Keratinocyte (primary cell): ENCODE data around the gene C2CD5. TPM values are rescaled to one million over a fixed set of nuclear protein-coding genes. Genes with fewer than 3 reads are reported as not detected.

Experiments
- DNase-seq: peaks from one replicate; pipeline ENCODE4 v3.0.0-alpha.2; 2011; ENCODE audit warnings: low read depth, missing footprints, low spot score
- FAIRE-seq: peaks from 2 replicates; lab custom pipeline; 2011; peaks lifted over from hg19 to GRCh38; lab: Jason Lieb, UNC
- H2AFZ ChIP-seq: 2 replicates; pipeline ENCODE4 v1.6.0; 2012; ENCODE audit warnings: low read length, control low read depth, inconsistent platforms; ENCODE audit not compliant: control insufficient read depth
- H3K27ac ChIP-seq: 2 replicates; pipeline ENCODE4 v1.5.1; 2011; ENCODE audit warnings: low read length; ENCODE audit not compliant: control insufficient read depth, insufficient read depth
- H3K27me3 ChIP-seq: 3 replicates; pipeline ENCODE4 v1.6.0; 2011; ENCODE audit warnings: low read length; ENCODE audit not compliant: control insufficient read depth, insufficient read depth; ENCODE audit errors: extremely low read depth
- H3K36me3 ChIP-seq, 2 experiments: 2 replicates in 1 of 2; 3 replicates in 1 of 2; pipeline ENCODE4 v1.5.1; 2011; ENCODE audit warnings: low read length in 2 of 2, mild to moderate bottlenecking in 1 of 2; ENCODE audit not compliant: control insufficient read depth in 2 of 2, insufficient read depth in 2 of 2; ENCODE audit errors: extremely low read depth in 1 of 2
- H3K4me1 ChIP-seq: 3 replicates; pipeline ENCODE4 v1.5.1; 2011; ENCODE audit warnings: low read length; ENCODE audit not compliant: control insufficient read depth, insufficient read depth; ENCODE audit errors: extremely low read depth
- H3K4me2 ChIP-seq: 3 replicates; pipeline ENCODE4 v1.6.0; 2011; ENCODE audit warnings: low read depth, low read length; ENCODE audit not compliant: control insufficient read depth, insufficient read depth; ENCODE audit errors: extremely low read depth
- H3K4me3 ChIP-seq, 3 experiments: fragments of 200-600 bp in 1 of 3; sonication (generic) in 1 of 3; 2 replicates in 2 of 3; 3 replicates in 1 of 3; pipeline ENCODE4 v1.5.1; 2011 to 2016; ENCODE audit warnings: low read length in 3 of 3, mild to moderate bottlenecking in 3 of 3, control low read depth in 2 of 3, inconsistent platforms in 1 of 3, low read depth in 1 of 3, mixed read lengths in 1 of 3, mixed run types in 1 of 3, moderate library complexity in 1 of 3; ENCODE audit not compliant: control insufficient read depth in 2 of 3, insufficient read depth in 2 of 3; ENCODE audit errors: extremely low read depth in 1 of 3
- H3K79me2 ChIP-seq: 2 replicates; pipeline ENCODE4 v1.6.0; 2012; ENCODE audit warnings: low read length; ENCODE audit not compliant: control insufficient read depth, insufficient read depth
- H3K9ac ChIP-seq: 3 replicates; pipeline ENCODE4 v1.6.0; 2011; ENCODE audit warnings: low read length; ENCODE audit not compliant: control insufficient read depth, insufficient read depth; ENCODE audit errors: extremely low read depth
- H3K9me1 ChIP-seq: 3 replicates; pipeline ENCODE4 v1.6.0; 2011; ENCODE audit warnings: low read length; ENCODE audit not compliant: control insufficient read depth, insufficient read depth; ENCODE audit errors: extremely low read depth
- H3K9me3 ChIP-seq: 2 replicates; pipeline ENCODE4 v1.5.1; 2012; ENCODE audit warnings: low read depth, low read length; ENCODE audit not compliant: control insufficient read depth
- H4K20me1 ChIP-seq: 3 replicates; pipeline ENCODE4 v1.6.0; 2011; ENCODE audit warnings: low read length; ENCODE audit not compliant: control insufficient read depth, insufficient read depth; ENCODE audit errors: extremely low read depth
- CTCF ChIP-seq, 3 experiments: IDR thresholded peaks in 1 of 3; conservative IDR thresholded peaks in 1 of 3; optimal IDR thresholded peaks in 1 of 3; 2 replicates in 2 of 3; 3 replicates in 1 of 3; pipeline versions ENCODE3 to v1.5.1; 2011; ENCODE audit warnings: low read length in 3 of 3, mild to moderate bottlenecking in 3 of 3, moderate library complexity in 2 of 3, control low read depth in 1 of 3, inconsistent platforms in 1 of 3; ENCODE audit not compliant: insufficient read depth in 2 of 3; ENCODE audit errors: extremely low read depth in 1 of 3
- EZH2 ChIP-seq: IDR thresholded peaks from one replicate; pipeline ENCODE4 v1.6.1; 2012; ENCODE audit warnings: inconsistent platforms, mild to moderate bottlenecking, low read length, moderate library complexity
- dilution Hi-C: fragments of 300-500 bp; cut with MboI; formaldehyde crosslinking; loops from one replicate; pipeline ENCODE4 v1.7.0; 2020; ENCODE audit warnings: low sequenced_read_pairs; ENCODE audit not compliant: extremely low pct_ligation_motif_present
- polyA plus RNA-seq, 5 experiments: library from polyadenylated mRNA; depleted of rRNA in 3 of 5; stranded (reverse) in 3 of 5; stranded (forward) in 1 of 5; unstranded in 1 of 5; fragments of >200 nt; gene quantifications; 1 replicate in 1 of 5; 2 replicates in 3 of 5; 3 replicates in 1 of 5; pipeline versions ENCODE4 v1.2.1 to v1.2.3, GENCODE V29; 2011 to 2012; ENCODE audit warnings: missing spikeins in 2 of 5, low read depth in 1 of 5, low replicate concordance in 1 of 5

Gene C2CD5
- polyA plus RNA-seq, 1 donor (not counting 4 experiments of a cell fraction or from before 2014, with no cell fraction given) = 17.7 TPM

GRCh38 chr12:22407397-22407796, 136.9 kb downstream of the C2CD5 start:
- FAIRE-seq (no peak), DNase-seq (no peak)
- no peak overlapping the region for H3K4me3 ChIP-seq
- dilution Hi-C loops = no loop called here
- no peak overlapping the region for H3K9ac ChIP-seq
- no peak overlapping the region for H2AFZ ChIP-seq
- TF ChIP-seq EZH2 = no peak
- no peaks in the 10 kb centered on the region for H3K27me3 ChIP-seq
- H3K4me2 ChIP-seq = no peak overlapping the region
- H3K36me3 ChIP-seq = no peaks in the 10 kb centered on the region
- H3K4me1 ChIP-seq = peaks cover 12% of the 10 kb centered on the region
- H3K9me1 ChIP-seq = no peaks in the 10 kb centered on the region
- H3K79me2 ChIP-seq = no peaks in the 10 kb centered on the region
- H3K27ac ChIP-seq = no peak overlapping the region
- no peaks in the 10 kb centered on the region for H3K9me3 ChIP-seq
- no peaks in the 10 kb centered on the region for H4K20me1 ChIP-seq

GRCh38 chr12:22406627-22407026, 137.7 kb downstream of the C2CD5 start:
- Histone ChIP-seq H3K79me2 (no peaks in the 10 kb centered on the region), H3K4me3 (no peak overlapping the region), H3K9me1 (no peaks in the 10 kb centered on the region), H3K9me3 (no peaks in the 10 kb centered on the region), H3K36me3 (no peaks in the 10 kb centered on the region), H2AFZ (no peak overlapping the region), H4K20me1 (no peaks in the 10 kb centered on the region), H3K27ac (no peak overlapping the region), H3K4me1 (peaks cover 12% of the 10 kb centered on the region), H3K27me3 (no peaks in the 10 kb centered on the region), H3K9ac (no peak overlapping the region), H3K4me2 (no peak overlapping the region)
- dilution Hi-C loops = no loop called here
- TF ChIP-seq CTCF (optimal IDR thresholded peaks at IDR 0.05 in 1 of 3, IDR thresholded peaks at IDR 0.05 in 1 of 3, conservative IDR thresholded peaks at IDR 0.05 in 1 of 3; ENCODE audit: extremely low read depth in 1 of 3, insufficient read depth in 2 of 3, low read length in 3 of 3) = no peak
- no peak for TF ChIP-seq EZH2
- no peak for DNase-seq
- FAIRE-seq = no peak
